MM.1S (cell line): ENCODE measurements around the gene KCNIP4.

Experiments
- DNase-seq: peaks from one replicate; pipeline ENCODE4 v3.0.0-alpha.2; 2015
- H2AFZ ChIP-seq: fragments of 300-600 bp; sonication (generic); 2 replicates; pipeline ENCODE4 v1.6.0; 2016; ENCODE audit warnings: antibody characterized with exemption, low read length
- H3F3A ChIP-seq: fragments of 300-600 bp; sonication (generic); 2 replicates; pipeline ENCODE4 v1.6.1; 2016; ENCODE audit warnings: mild to moderate bottlenecking, antibody characterized with exemption, low read length, moderate library complexity, mixed read lengths; ENCODE audit not compliant: insufficient read depth
- H3K27ac ChIP-seq: fragments of 300-600 bp; sonication (generic); 2 replicates; pipeline ENCODE4 v1.5.1; 2016; ENCODE audit warnings: mild to moderate bottlenecking, low read length
- H3K27me3 ChIP-seq: fragments of 300-600 bp; sonication (generic); replicated peaks from 2 replicates; pipeline ENCODE4 v1.6.0; 2016; ENCODE audit warnings: low read length; ENCODE audit not compliant: insufficient read depth
- H3K36me3 ChIP-seq: fragments of 300-600 bp; sonication (generic); replicated peaks from 2 replicates; pipeline ENCODE4 v1.6.1; 2016; ENCODE audit warnings: mild to moderate bottlenecking, low read length, mixed read lengths; ENCODE audit not compliant: insufficient read depth
- H3K4me1 ChIP-seq: fragments of 300-600 bp; sonication (generic); 2 replicates; pipeline ENCODE4 v1.6.1; 2016; ENCODE audit warnings: low read length, mixed read lengths
- H3K4me2 ChIP-seq: fragments of 300-600 bp; sonication (generic); 2 replicates; pipeline ENCODE4 v1.6.0; 2016; ENCODE audit warnings: low read depth, low read length
- H3K4me3 ChIP-seq: fragments of 300-600 bp; sonication (generic); 2 replicates; pipeline ENCODE4 v1.5.1; 2016; ENCODE audit warnings: low read length, mixed read lengths
- H3K79me2 ChIP-seq: fragments of 300-600 bp; sonication (generic); 2 replicates; pipeline ENCODE4 v1.6.1; 2016; ENCODE audit warnings: mixed run types, low read length, mixed read lengths
- H3K9ac ChIP-seq: fragments of 300-600 bp; sonication (generic); 2 replicates; pipeline ENCODE4 v1.6.1; 2016; ENCODE audit warnings: low read length, mixed read lengths
- H3K9me2 ChIP-seq: fragments of 300-600 bp; sonication (generic); replicated peaks from 2 replicates; pipeline ENCODE4 v1.6.1; 2016; ENCODE audit warnings: mild to moderate bottlenecking, low read length, mixed read lengths; ENCODE audit not compliant: insufficient read depth
- H3K9me3 ChIP-seq: fragments of 300-600 bp; sonication (generic); replicated peaks from 2 replicates; pipeline ENCODE4 v1.6.1; 2016; ENCODE audit warnings: mild to moderate bottlenecking, low read length, mixed read lengths; ENCODE audit not compliant: insufficient read depth
- H4K20me1 ChIP-seq: fragments of 300-600 bp; sonication (generic); 2 replicates; pipeline ENCODE4 v1.6.1; 2016; ENCODE audit warnings: mild to moderate bottlenecking, low read length, moderate library complexity, mixed read lengths; ENCODE audit not compliant: insufficient read depth
- CTCF ChIP-seq: fragments of 300-600 bp; sonication (generic); IDR thresholded peaks from 2 replicates; pipeline ENCODE4 v1.5.1; 2016; ENCODE audit warnings: antibody characterized with exemption, low read length, mixed read lengths
- EZH2 ChIP-seq: fragments of 300-600 bp; sonication (generic); optimal IDR thresholded peaks from 2 replicates; pipeline ENCODE3; 2017; ENCODE audit warnings: low read depth, mild to moderate bottlenecking, antibody characterized with exemption, low read length, mixed read lengths
- EZH2phosphoT487 ChIP-seq: fragments of 300-600 bp; sonication (generic); IDR thresholded peaks from 2 replicates; pipeline ENCODE4 v1.6.1; 2018; ENCODE audit warnings: antibody characterized with exemption, low read length

KCNIP4 gene

GRCh38 chr4:21596521-21596920 lies 352.1 kb downstream of the KCNIP4 start:
- no peak overlapping the region for H3K27ac ChIP-seq
- no peak for DNase-seq

GRCh38 chr4:21593671-21594001 lies 354.9 kb downstream of the KCNIP4 start:
- H4K20me1 ChIP-seq, result no peaks in the 10 kb centered on the region
- no peaks in the 10 kb centered on the region for H3K9me3 ChIP-seq
- H3K27me3 ChIP-seq, result no peaks in the 10 kb centered on the region
- H3K9ac ChIP-seq, result no peak overlapping the region
- H3K79me2 ChIP-seq, result no peaks in the 10 kb centered on the region
- H3F3A ChIP-seq, result no peaks in the 10 kb centered on the region
- H3K4me3 ChIP-seq, result no peak overlapping the region
- no peaks in the 10 kb centered on the region for H3K36me3 ChIP-seq
- H3K4me1 ChIP-seq, result no peaks in the 10 kb centered on the region
- H3K9me2 ChIP-seq, result no peaks in the 10 kb centered on the region
- H2AFZ ChIP-seq, result no peak overlapping the region
- H3K27ac ChIP-seq, result no peak overlapping the region
- TF ChIP-seq EZH2 (no peak), CTCF (no peak), EZH2phosphoT487 (no peak)
- H3K4me2 ChIP-seq, result no peak overlapping the region
- DNase-seq, result no peak

More at GRCh38 chr4:21596521-21596920, 352.1 kb downstream of the KCNIP4 start:
- Histone ChIP-seq H3K4me3 (no peak overlapping the region), H3K9me2 (no peaks in the 10 kb centered on the region), H4K20me1 (no peaks in the 10 kb centered on the region), H3K27me3 (no peaks in the 10 kb centered on the region), H3K9me3 (no peaks in the 10 kb centered on the region), H3K36me3 (no peaks in the 10 kb centered on the region), H3K9ac (no peak overlapping the region), H3F3A (no peaks in the 10 kb centered on the region), H3K4me2 (no peak overlapping the region), H2AFZ (no peak overlapping the region), H3K79me2 (no peaks in the 10 kb centered on the region), H3K4me1 (no peaks in the 10 kb centered on the region)
- no peak for TF ChIP-seq EZH2
- no peak for TF ChIP-seq EZH2phosphoT487
- TF ChIP-seq CTCF, result no peak

GRCh38 chr4:21592970-21593670 lies 355.5 kb downstream of the KCNIP4 start:
- Histone ChIP-seq H3K4me2 (no peak overlapping the region), H3K79me2 (no peaks in the 10 kb centered on the region), H3K27ac (no peak overlapping the region), H4K20me1 (no peaks in the 10 kb centered on the region), H3F3A (no peaks in the 10 kb centered on the region), H3K9me3 (no peaks in the 10 kb centered on the region), H3K4me1 (no peaks in the 10 kb centered on the region), H2AFZ (no peak overlapping the region), H3K4me3 (no peak overlapping the region), H3K36me3 (no peaks in the 10 kb centered on the region), H3K9ac (no peak overlapping the region), H3K27me3 (no peaks in the 10 kb centered on the region), H3K9me2 (no peaks in the 10 kb centered on the region)
- no peak for DNase-seq
- TF ChIP-seq EZH2phosphoT487 (no peak), EZH2 (no peak)

- no peaks in the 10 kb centered on the region for H4K20me1 ChIP-seq
- no peak overlapping the region for H2AFZ ChIP-seq
Observed at GRCh38 chr4:21577056-21577455, 371.5 kb downstream of the KCNIP4 start.

More at GRCh38 chr4:21577056-21577455, 371.5 kb downstream of the KCNIP4 start:
- no peaks in the 10 kb centered on the region for H3K79me2 ChIP-seq
- no peak for DNase-seq
- H3K27me3 ChIP-seq, result no peaks in the 10 kb centered on the region
- TF ChIP-seq EZH2 (no peak), EZH2phosphoT487 (no peak), CTCF (no peak)
- H3K4me3 ChIP-seq, result no peak overlapping the region
- H3K36me3 ChIP-seq, result no peaks in the 10 kb centered on the region
- H3K9me2 ChIP-seq, result no peaks in the 10 kb centered on the region
- no peaks in the 10 kb centered on the region for H3K4me1 ChIP-seq
- no peaks in the 10 kb centered on the region for H3F3A ChIP-seq
- no peak overlapping the region for H3K27ac ChIP-seq
- no peak overlapping the region for H3K9ac ChIP-seq
- no peak overlapping the region for H3K4me2 ChIP-seq
- no peaks in the 10 kb centered on the region for H3K9me3 ChIP-seq
